Fibroblast of lung (primary cell): ENCODE measurements around the gene TBC1D22A. TPM values are rescaled to one million over a fixed set of nuclear protein-coding genes. Genes with fewer than 3 reads are reported as not detected.

ENCODE experiments used
- DNase-seq, 2 donors: peaks; one replicate each; pipeline versions ENCODE4 v3.0.0 to v3.0.0-alpha.2; 2010; ENCODE audit warnings: low read depth in 2 of 2
- H2AFZ ChIP-seq: 2 replicates; pipeline ENCODE4 v1.5.1; 2012; ENCODE audit warnings: low read length, control low read depth, inconsistent platforms
- H3K27ac ChIP-seq: 2 replicates; pipeline ENCODE4 v1.5.1; 2011; ENCODE audit warnings: low read length, control low read depth; ENCODE audit not compliant: insufficient read depth
- H3K27me3 ChIP-seq: 2 replicates; pipeline ENCODE4 v1.5.1; 2011; ENCODE audit warnings: mild to moderate bottlenecking, low read length; ENCODE audit not compliant: control insufficient read depth, insufficient read depth
- H3K36me3 ChIP-seq: 2 replicates; pipeline ENCODE4 v1.5.1; 2011; ENCODE audit warnings: low read length; ENCODE audit not compliant: control insufficient read depth, insufficient read depth
- H3K4me1 ChIP-seq: 2 replicates; pipeline ENCODE4 v1.5.1; 2011; ENCODE audit warnings: low read length; ENCODE audit not compliant: control insufficient read depth, insufficient read depth; ENCODE audit errors: extremely low read depth
- H3K4me2 ChIP-seq: 2 replicates; pipeline ENCODE4 v1.5.1; 2011; ENCODE audit warnings: low read length, control low read depth; ENCODE audit not compliant: insufficient read depth; ENCODE audit errors: extremely low read depth
- H3K4me3 ChIP-seq, 4 experiments: fragments of 200-600 bp in 1 of 4; sonication (generic) in 1 of 4; replicated peaks in 1 of 4; 2 replicates each; pipeline ENCODE4 v1.5.1; 2011 to 2016; ENCODE audit warnings: low read length in 4 of 4, low read depth in 3 of 4, mild to moderate bottlenecking in 3 of 4, control low read depth in 2 of 4, inconsistent platforms in 1 of 4, mixed read lengths in 1 of 4; ENCODE audit not compliant: insufficient read depth in 1 of 4; ENCODE audit errors: control extremely low read depth in 1 of 4
- H3K79me2 ChIP-seq: 2 replicates; pipeline ENCODE4 v1.5.1; 2012; ENCODE audit warnings: mild to moderate bottlenecking, low read length, inconsistent platforms; ENCODE audit not compliant: control insufficient read depth, insufficient read depth
- H3K9ac ChIP-seq: 2 replicates; pipeline ENCODE4 v1.5.1; 2011; ENCODE audit warnings: mild to moderate bottlenecking, low read length, control low read depth; ENCODE audit not compliant: insufficient read depth
- H3K9me3 ChIP-seq: 2 replicates; pipeline ENCODE4 v1.5.1; 2012; ENCODE audit warnings: low read depth, low read length; ENCODE audit not compliant: control insufficient read depth, insufficient read depth
- H4K20me1 ChIP-seq: 2 replicates; pipeline ENCODE4 v1.5.1; 2011; ENCODE audit warnings: low read length; ENCODE audit not compliant: control insufficient read depth, insufficient read depth; ENCODE audit errors: extremely low read depth
- EZH2 ChIP-seq: IDR thresholded peaks from 2 replicates; pipeline ENCODE4 v1.5.1; 2012; ENCODE audit warnings: low read length, control low read depth, mild to moderate bottlenecking; ENCODE audit errors: missing control alignments
- polyA plus RNA-seq, 2 donors: library from polyadenylated mRNA; depleted of rRNA in 1 of 2; stranded (reverse) in 1 of 2; unstranded in 1 of 2; fragments of >200 nt; gene quantifications; 2 replicates each; pipeline ENCODE4 v1.2.1, GENCODE V29; 2011 to 2012; ENCODE audit warnings: missing spikeins in 1 of 2
- total RNA-seq: library from RNA; depleted of rRNA; stranded (reverse); fragments of >200 nt; gene quantifications from 2 replicates; pipeline ENCODE4 v1.2.1, GENCODE V29; 2014
- TF ChIP-seq, protein P1 (sequence below), 2 donors: IDR thresholded peaks in 1 of 2; conservative IDR thresholded peaks in 1 of 2; 1 replicate in 1 of 2; 2 replicates in 1 of 2; pipeline ENCODE4 v1.5.1; 2011 to 2012; ENCODE audit warnings: low read length in 2 of 2, control low read depth in 1 of 2, inconsistent platforms in 1 of 2, low read depth in 1 of 2, mild to moderate bottlenecking in 1 of 2

The TBC1D22A gene
- total and polyA plus RNA-seq, 2 donors (not counting 1 experiment from before 2014, with no cell fraction given): 11.6 to 17.6 TPM

DNA sequence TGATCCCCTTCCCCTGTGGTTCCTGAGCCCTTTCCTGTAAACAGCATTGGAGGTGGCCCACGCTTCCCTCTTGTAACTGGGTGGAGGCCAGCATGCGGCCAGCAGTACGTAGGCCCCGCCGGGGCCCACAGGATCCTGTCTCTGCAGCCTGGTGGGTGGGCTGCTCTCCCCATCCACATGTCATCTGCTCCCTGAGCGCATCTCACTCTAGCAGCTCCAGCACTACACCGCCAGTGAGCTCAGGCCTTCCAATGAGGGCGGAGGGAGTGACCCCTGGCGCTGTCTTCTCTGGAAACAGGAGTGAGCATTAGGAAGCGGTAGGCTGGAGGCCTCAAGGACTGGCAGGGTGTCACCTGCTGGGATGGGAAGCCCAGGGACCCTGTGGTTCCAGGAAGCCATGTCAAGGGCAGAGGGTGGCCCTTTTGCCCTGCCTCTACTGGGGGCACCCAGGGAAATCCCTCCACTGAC is 363.9 kb downstream of the TBC1D22A start:
- Histone ChIP-seq H3K4me3 (no peak overlapping the region), H3K9ac (no peak overlapping the region), H4K20me1 (no peaks in the 10 kb centered on the region), H3K79me2 (no peaks in the 10 kb centered on the region), H3K36me3 (no peaks in the 10 kb centered on the region), H3K27me3 (no peaks in the 10 kb centered on the region), H3K4me1 (no peaks in the 10 kb centered on the region), H3K9me3 (no peaks in the 10 kb centered on the region), H2AFZ (no peak overlapping the region), H3K27ac (no peak overlapping the region), H3K4me2 (no peak overlapping the region)
- DNase-seq: no peak
- TF ChIP-seq, protein P1, sequence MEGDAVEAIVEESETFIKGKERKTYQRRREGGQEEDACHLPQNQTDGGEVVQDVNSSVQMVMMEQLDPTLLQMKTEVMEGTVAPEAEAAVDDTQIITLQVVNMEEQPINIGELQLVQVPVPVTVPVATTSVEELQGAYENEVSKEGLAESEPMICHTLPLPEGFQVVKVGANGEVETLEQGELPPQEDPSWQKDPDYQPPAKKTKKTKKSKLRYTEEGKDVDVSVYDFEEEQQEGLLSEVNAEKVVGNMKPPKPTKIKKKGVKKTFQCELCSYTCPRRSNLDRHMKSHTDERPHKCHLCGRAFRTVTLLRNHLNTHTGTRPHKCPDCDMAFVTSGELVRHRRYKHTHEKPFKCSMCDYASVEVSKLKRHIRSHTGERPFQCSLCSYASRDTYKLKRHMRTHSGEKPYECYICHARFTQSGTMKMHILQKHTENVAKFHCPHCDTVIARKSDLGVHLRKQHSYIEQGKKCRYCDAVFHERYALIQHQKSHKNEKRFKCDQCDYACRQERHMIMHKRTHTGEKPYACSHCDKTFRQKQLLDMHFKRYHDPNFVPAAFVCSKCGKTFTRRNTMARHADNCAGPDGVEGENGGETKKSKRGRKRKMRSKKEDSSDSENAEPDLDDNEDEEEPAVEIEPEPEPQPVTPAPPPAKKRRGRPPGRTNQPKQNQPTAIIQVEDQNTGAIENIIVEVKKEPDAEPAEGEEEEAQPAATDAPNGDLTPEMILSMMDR (conservative IDR thresholded peaks at IDR 0.05 in 1 of 2, IDR thresholded peaks at IDR 0.05 in 1 of 2; ENCODE audit: low read depth in 1 of 2, low read length in 2 of 2): no peak
- no peak for TF ChIP-seq EZH2

DNA sequence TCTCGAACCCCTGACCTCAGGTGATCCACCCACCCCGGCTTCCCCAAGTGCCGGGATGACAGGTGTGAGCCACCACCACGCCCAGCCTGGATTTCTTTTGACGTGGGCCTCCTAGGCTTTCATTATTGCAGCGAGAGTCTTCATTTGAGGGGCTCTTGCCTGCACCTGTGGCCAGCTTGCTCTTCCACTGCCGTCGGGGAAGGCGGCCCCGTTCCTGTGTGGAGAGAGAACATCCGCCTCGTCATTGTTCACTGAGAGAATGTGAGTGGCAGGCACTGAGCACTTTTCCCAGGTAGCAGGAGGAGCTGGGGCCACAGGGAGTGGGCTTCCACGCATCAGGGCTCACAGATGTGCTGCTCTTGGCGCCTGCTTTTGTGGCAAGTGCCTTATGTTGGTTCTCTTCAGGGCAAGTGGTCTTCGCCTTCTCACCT is 365.0 kb downstream of the TBC1D22A start:
- no peak overlapping the region for H3K27ac ChIP-seq
- no peak overlapping the region for H2AFZ ChIP-seq
- no peaks in the 10 kb centered on the region for H3K27me3 ChIP-seq
- H3K36me3 ChIP-seq: no peaks in the 10 kb centered on the region
- no peak for TF ChIP-seq EZH2
- TF ChIP-seq, protein P1 (conservative IDR thresholded peaks at IDR 0.05 in 1 of 2, IDR thresholded peaks at IDR 0.05 in 1 of 2; ENCODE audit: low read depth in 1 of 2, low read length in 2 of 2): no peak
- H3K4me1 ChIP-seq: no peaks in the 10 kb centered on the region
- H3K4me2 ChIP-seq: no peak overlapping the region
- no peak overlapping the region for H3K9ac ChIP-seq
- H3K79me2 ChIP-seq: no peaks in the 10 kb centered on the region
- no peak for DNase-seq
- no peaks in the 10 kb centered on the region for H4K20me1 ChIP-seq
- no peak overlapping the region for H3K4me3 ChIP-seq
- no peaks in the 10 kb centered on the region for H3K9me3 ChIP-seq

DNA sequence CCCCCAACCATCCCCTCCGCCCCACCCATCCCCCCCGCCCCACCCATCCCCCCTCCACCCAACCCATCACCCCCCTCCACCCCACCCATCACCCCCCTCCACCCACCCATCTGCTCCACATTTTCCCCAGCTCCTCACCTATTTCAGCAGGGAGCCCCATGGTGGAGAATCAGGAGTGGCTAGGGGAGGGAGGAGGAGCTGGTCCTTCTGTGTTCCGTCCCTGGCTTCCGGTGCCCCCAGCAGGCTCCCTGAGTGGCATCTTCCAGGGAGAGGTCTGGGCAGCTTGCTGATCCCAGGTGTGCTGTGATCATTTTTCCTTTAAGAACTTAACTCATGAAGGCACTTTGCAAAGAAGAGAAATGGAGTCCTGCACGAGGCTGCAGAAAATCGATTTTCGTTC is 365.8 kb downstream of the TBC1D22A start:
- H3K4me3 ChIP-seq: no peak overlapping the region
- no peak overlapping the region for H3K9ac ChIP-seq
- H3K4me2 ChIP-seq: no peak overlapping the region
- no peak for TF ChIP-seq EZH2
- H3K9me3 ChIP-seq: no peaks in the 10 kb centered on the region
- DNase-seq: no peak
- no peaks in the 10 kb centered on the region for H4K20me1 ChIP-seq
- H3K27me3 ChIP-seq: no peaks in the 10 kb centered on the region
- no peaks in the 10 kb centered on the region for H3K36me3 ChIP-seq
- H3K79me2 ChIP-seq: no peaks in the 10 kb centered on the region
- no peaks in the 10 kb centered on the region for H3K4me1 ChIP-seq
- no peak overlapping the region for H2AFZ ChIP-seq
- H3K27ac ChIP-seq: no peak overlapping the region
